Activated CD8-positive, alpha-beta memory T cell treated with anti-CD3 and anti-CD28 coated beads, Interleukin-2, amount 50 U/mL, for 4 hours (primary cell): Measurements from ENCODE around the gene SH2D4B.

Experiments
- DNase-seq: peaks from one replicate; pipeline ENCODE4 v3.0.0-alpha.2; 2020

SH2D4B gene

GRCh38 chr10:80537736-80538480 lies at the start of gene SH2D4B:
TSS of gene SH2D4B (plus strand) at chr10:80537902. CDS start at chr10:80538332, 430 bp downstream.
- DNase-seq, result no peak

GRCh38 chr10:80488539-80489066 lies 49.1 kb upstream of the SH2D4B start:
- DNase-seq, result no peak

- DNase-seq, result no peak
Observed at GRCh38 chr10:80489371-80490112, 48.2 kb upstream of the SH2D4B start.

- DNase-seq, result no peak
Observed at GRCh38 chr10:80491251-80492102, 46.2 kb upstream of the SH2D4B start.

GRCh38 chr10:80492848-80493521 lies 44.7 kb upstream of the SH2D4B start:
- DNase-seq, result no peak

GRCh38 chr10:80493522-80494051 lies 44.1 kb upstream of the SH2D4B start:
- no peak for DNase-seq

- DNase-seq, result no peak
Observed at GRCh38 chr10:80496555-80497172, 41.0 kb upstream of the SH2D4B start.

GRCh38 chr10:80497187-80498077 lies 40.3 kb upstream of the SH2D4B start:
- DNase-seq, result no peak

GRCh38 chr10:80498078-80498832 lies 39.4 kb upstream of the SH2D4B start:
- no peak for DNase-seq

GRCh38 chr10:80498833-80499741 lies 38.6 kb upstream of the SH2D4B start:
- DNase-seq, result peak; percentile 69

- no peak for DNase-seq
Observed at GRCh38 chr10:80500572-80501380, 36.9 kb upstream of the SH2D4B start.

- DNase-seq, result no peak
Observed at GRCh38 chr10:80501381-80501912, 36.3 kb upstream of the SH2D4B start.

- no peak for DNase-seq
Observed at GRCh38 chr10:80501913-80502521, 35.7 kb upstream of the SH2D4B start.

GRCh38 chr10:80502621-80503583 lies 34.8 kb upstream of the SH2D4B start:
- DNase-seq, result no peak

- no peak for DNase-seq
Observed at GRCh38 chr10:80503584-80504157, 34.0 kb upstream of the SH2D4B start.
